AG09309 (cell line): ENCODE measurements around the gene ATRAID.

Source experiments
- DNase-seq: peaks from one replicate; pipeline ENCODE4 v3.0.0-alpha.2; 2010; ENCODE audit warnings: low read depth
- H3K4me3 ChIP-seq: 2 replicates; pipeline ENCODE4 v1.5.1; 2011; ENCODE audit warnings: mild to moderate bottlenecking, low read depth, low read length, moderate library complexity; ENCODE audit not compliant: control insufficient read depth
- CTCF ChIP-seq: IDR thresholded peaks from 2 replicates; pipeline ENCODE4 v1.5.1; 2011; ENCODE audit warnings: mild to moderate bottlenecking, low read depth, low read length, inconsistent platforms; ENCODE audit not compliant: insufficient read depth, control insufficient read depth; ENCODE audit errors: missing control alignments

ATRAID gene

GRCh38 chr2:27206346-27206745 is 5.5 kb upstream of the ATRAID start:
- no peak overlapping the region for H3K4me3 ChIP-seq
- TF ChIP-seq CTCF, result no peak
- DNase-seq, result no peak

- H3K4me3 ChIP-seq, result no peak overlapping the region
- TF ChIP-seq CTCF, result no peak
- no peak for DNase-seq
Observed at GRCh38 chr2:27208486-27209050, 3.3 kb upstream of the ATRAID start.

- no peak for TF ChIP-seq CTCF
- H3K4me3 ChIP-seq, result no peak overlapping the region
- no peak for DNase-seq
Observed at GRCh38 chr2:27209621-27210401, 2.0 kb upstream of the ATRAID start.

GRCh38 chr2:27211241-27211942 is 449 bp upstream of the ATRAID start:
- peak overlapping the region; percentile 78 for H3K4me3 ChIP-seq
- no peak for TF ChIP-seq CTCF
- no peak for DNase-seq

- DNase-seq, result peak; percentile 61
Observed at GRCh38 chr2:27212626-27213471, 1.0 kb downstream of the ATRAID start.

More at GRCh38 chr2:27212626-27213471, 1.0 kb downstream of the ATRAID start:
- no peak for TF ChIP-seq CTCF
- peak overlapping the region; percentile 78 for H3K4me3 ChIP-seq
